Activated CD4-positive, alpha-beta T cell treated with anti-CD3 and anti-CD28 coated beads for 36 hours (primary cell): ENCODE data around the gene EVA1A. TPM values are rescaled to one million over a fixed set of nuclear protein-coding genes. Genes with fewer than 3 reads are reported as not detected.

Experiments
- ATAC-seq: fragments of 200-7000 bp; cut with Tn5 transposase; one replicate; pipeline ENCODE4 v1.10.0; 2021; ENCODE audit warnings: mild to moderate bottlenecking, moderate library complexity
- CTCF ChIA-PET: fragments of 350-600 bp; sonication (Branson Sonifier 250); formaldehyde crosslinking; loops from one replicate; lab custom pipeline; 2021; ENCODE audit warnings: antibody characterized with exemption; lab: Charles Lee
- POLR2A ChIA-PET: fragments of 350-600 bp; sonication (Branson Sonifier 250); formaldehyde crosslinking; loops from one replicate; lab custom pipeline; 2021; ENCODE audit warnings: antibody characterized with exemption, inconsistent platforms; lab: Charles Lee
- DNase-seq: peaks from one replicate; pipeline ENCODE4 v3.0.0-alpha.2; 2020
- H3K27ac Mint-ChIP-seq: one replicate; pipeline ENCODE4 v1.8.0; 2021; ENCODE audit warnings: mixed read lengths
- H3K27me3 Mint-ChIP-seq: one replicate; pipeline ENCODE4 v1.8.0; 2021; ENCODE audit warnings: mixed read lengths
- H3K36me3 Mint-ChIP-seq: one replicate; pipeline ENCODE4 v1.8.0; 2021; ENCODE audit warnings: low read depth, mixed read lengths
- H3K4me1 Mint-ChIP-seq: one replicate; pipeline ENCODE4 v1.8.0; 2021; ENCODE audit warnings: mixed read lengths
- H3K4me3 Mint-ChIP-seq: one replicate; pipeline ENCODE4 v1.8.0; 2021; ENCODE audit warnings: mild to moderate bottlenecking, moderate library complexity, mixed read lengths
- H3K9me3 Mint-ChIP-seq: one replicate; pipeline ENCODE4 v1.8.0; 2021; ENCODE audit warnings: low read depth, mixed read lengths
- intact Hi-C, 2 experiments: fragments of 100-400 bp; cut with DNase I in 1 of 2; cut with micrococcal nuclease in 1 of 2; formaldehyde crosslinking; loops; one replicate each; pipeline versions ENCODE4 v1.14.2 to v1.15.1; 2022 to 2024; cut with DNase I, micrococcal nuclease
- total RNA-seq, 2 experiments: library from RNA; stranded (reverse); gene quantifications; one replicate each; pipeline ENCODE4 v1.2.3, GENCODE V29; 2021

The EVA1A gene
- total RNA-seq, 2 experiments from 2014 or later = 0.11 TPM; not detected in 1

GRCh38 chr2:75466708-75467311, 93.9 kb downstream of the EVA1A start:
- Mint-ChIP-seq H3K27ac (no peak overlapping the region), H3K27me3 (peaks cover 14% of the 10 kb centered on the region), H3K4me3 (no peak overlapping the region), H3K36me3 (no peaks in the 10 kb centered on the region), H3K4me1 (no peaks in the 10 kb centered on the region), H3K9me3 (no peaks in the 10 kb centered on the region)
- ChIA-PET CTCF (interaction anchor here (0.5 to 2.7 kb wide), 9 partner anchors 9 to 514 kb away, joined by 3 to 7 read pairs (median 4); no protein-coding TSS in a partner anchor), POLR2A (no interaction called here)
- ATAC-seq (no peak), DNase-seq (peak; percentile 40)
- intact Hi-C loops = loop anchor here in 1 of 2 experiments (5.0 kb wide), 1 partner anchor 160 kb away; no protein-coding TSS in a partner anchor

- H3K27me3 Mint-ChIP-seq = peaks cover 18% of the 10 kb centered on the region
- H3K4me1 Mint-ChIP-seq = no peaks in the 10 kb centered on the region
- intact Hi-C loops = loop anchor here (1.0 to 5.0 kb wide), 2 partner anchors 162 to 163 kb away; no protein-coding TSS in a partner anchor
- H3K9me3 Mint-ChIP-seq = no peaks in the 10 kb centered on the region
- DNase-seq (no peak), ATAC-seq (no peak)
- no peak overlapping the region for H3K4me3 Mint-ChIP-seq
- no peak overlapping the region for H3K27ac Mint-ChIP-seq
- CTCF ChIA-PET = interaction anchor here (0.8 to 3.6 kb wide), 11 partner anchors 10 to 399 kb away, joined by 3 to 13 read pairs (median 5); no protein-coding TSS in a partner anchor
- POLR2A ChIA-PET = no interaction called here
- no peaks in the 10 kb centered on the region for H3K36me3 Mint-ChIP-seq
Observed at GRCh38 chr2:75465317-75465984, 95.3 kb downstream of the EVA1A start.

GRCh38 chr2:75464348-75464946, 96.3 kb downstream of the EVA1A start:
- no peaks in the 10 kb centered on the region for H3K36me3 Mint-ChIP-seq
- ChIA-PET POLR2A (no interaction called here), CTCF (interaction anchor here (0.6 to 3.6 kb wide), 5 partner anchors 12 to 147 kb away, joined by 3 to 13 read pairs (median 5); no protein-coding TSS in a partner anchor)
- no peaks in the 10 kb centered on the region for H3K9me3 Mint-ChIP-seq
- DNase-seq (no peak), ATAC-seq (no peak)
- no peak overlapping the region for H3K27ac Mint-ChIP-seq
- H3K27me3 Mint-ChIP-seq = peaks cover 23% of the 10 kb centered on the region
- intact Hi-C loops = loop anchor here (1.0 kb wide), 1 partner anchor 145 kb away; no protein-coding TSS in a partner anchor
- no peak overlapping the region for H3K4me3 Mint-ChIP-seq
- H3K4me1 Mint-ChIP-seq = no peaks in the 10 kb centered on the region

GRCh38 chr2:75462721-75463120, 98.0 kb downstream of the EVA1A start:
- H3K9me3 Mint-ChIP-seq = no peaks in the 10 kb centered on the region
- peaks cover 23% of the 10 kb centered on the region for H3K27me3 Mint-ChIP-seq
- POLR2A ChIA-PET = no interaction called here
- CTCF ChIA-PET = interaction anchor here (0.7 to 3.6 kb wide), 2 partner anchors 146 to 216 kb away, joined by 3 to 13 read pairs; no protein-coding TSS in a partner anchor
- ATAC-seq (no peak), DNase-seq (no peak)
- H3K4me1 Mint-ChIP-seq = no peaks in the 10 kb centered on the region
- H3K36me3 Mint-ChIP-seq = no peaks in the 10 kb centered on the region
- H3K27ac Mint-ChIP-seq = no peak overlapping the region
- H3K4me3 Mint-ChIP-seq = no peak overlapping the region
- intact Hi-C loops = no loop called here

GRCh38 chr2:75462206-75462605, 98.5 kb downstream of the EVA1A start:
- CTCF ChIA-PET = interaction anchor here (3.6 kb wide), 1 partner anchor 146 kb away, joined by 13 read pairs; no protein-coding TSS in a partner anchor
- POLR2A ChIA-PET = no interaction called here
- ATAC-seq (no peak), DNase-seq (no peak)
- Mint-ChIP-seq H3K4me3 (no peak overlapping the region), H3K27ac (no peak overlapping the region), H3K36me3 (no peaks in the 10 kb centered on the region), H3K9me3 (no peaks in the 10 kb centered on the region), H3K4me1 (no peaks in the 10 kb centered on the region), H3K27me3 (peaks cover 24% of the 10 kb centered on the region)
- intact Hi-C loops = no loop called here

- DNase-seq (no peak), ATAC-seq (no peak)
- POLR2A ChIA-PET = no interaction called here
- H3K27me3 Mint-ChIP-seq = peaks cover 24% of the 10 kb centered on the region
- intact Hi-C loops = no loop called here
- H3K9me3 Mint-ChIP-seq = no peaks in the 10 kb centered on the region
- no peak overlapping the region for H3K27ac Mint-ChIP-seq
- CTCF ChIA-PET = interaction anchor here (0.7 kb wide), 1 partner anchor 21 kb away, joined by 3 read pairs; no protein-coding TSS in a partner anchor
- H3K4me3 Mint-ChIP-seq = no peak overlapping the region
- H3K36me3 Mint-ChIP-seq = no peaks in the 10 kb centered on the region
- H3K4me1 Mint-ChIP-seq = no peaks in the 10 kb centered on the region
Observed at GRCh38 chr2:75460630-75461029, 100.1 kb downstream of the EVA1A start.

- DNase-seq = no peak
- intact Hi-C loops = no loop called here
- CTCF ChIA-PET = interaction anchor here (0.8 kb wide), 1 partner anchor 147 kb away, joined by 3 read pairs; no protein-coding TSS in a partner anchor
- POLR2A ChIA-PET = no interaction called here
- H3K9me3 Mint-ChIP-seq = no peaks in the 10 kb centered on the region
- no peaks in the 10 kb centered on the region for H3K4me1 Mint-ChIP-seq
- H3K27ac Mint-ChIP-seq = no peak overlapping the region
- no peak overlapping the region for H3K4me3 Mint-ChIP-seq
- H3K36me3 Mint-ChIP-seq = no peaks in the 10 kb centered on the region
- H3K27me3 Mint-ChIP-seq = peaks cover 24% of the 10 kb centered on the region
- ATAC-seq = no peak
Observed at GRCh38 chr2:75459565-75460310, 101.0 kb downstream of the EVA1A start.

GRCh38 chr2:75458201-75458600, 102.5 kb downstream of the EVA1A start:
- peaks cover 17% of the 10 kb centered on the region for H3K27me3 Mint-ChIP-seq
- POLR2A ChIA-PET = no interaction called here
- H3K27ac Mint-ChIP-seq = no peak overlapping the region
- DNase-seq (no peak), ATAC-seq (no peak)
- no peaks in the 10 kb centered on the region for H3K36me3 Mint-ChIP-seq
- no peaks in the 10 kb centered on the region for H3K9me3 Mint-ChIP-seq
- CTCF ChIA-PET = interaction anchor here (0.7 kb wide), 1 partner anchor 32 kb away, joined by 3 read pairs; no protein-coding TSS in a partner anchor
- no peaks in the 10 kb centered on the region for H3K4me1 Mint-ChIP-seq
- H3K4me3 Mint-ChIP-seq = no peak overlapping the region
- intact Hi-C loops = no loop called here

- no peaks in the 10 kb centered on the region for H3K4me1 Mint-ChIP-seq
Observed at GRCh38 chr2:75456825-75457224, 103.9 kb downstream of the EVA1A start.

GRCh38 chr2:75456111-75456510, 104.6 kb downstream of the EVA1A start:
- no peak for ATAC-seq
- Mint-ChIP-seq H3K27ac (no peak overlapping the region), H3K36me3 (no peaks in the 10 kb centered on the region), H3K4me1 (no peaks in the 10 kb centered on the region), H3K4me3 (no peak overlapping the region), H3K27me3 (peaks cover 12% of the 10 kb centered on the region), H3K9me3 (no peaks in the 10 kb centered on the region)
- POLR2A ChIA-PET = no interaction called here
- intact Hi-C loops = no loop called here
- DNase-seq = no peak
- CTCF ChIA-PET = no interaction called here

More at GRCh38 chr2:75456825-75457224, 103.9 kb downstream of the EVA1A start:
- Mint-ChIP-seq H3K4me3 (no peak overlapping the region), H3K27ac (no peak overlapping the region), H3K27me3 (peaks cover 16% of the 10 kb centered on the region), H3K36me3 (no peaks in the 10 kb centered on the region), H3K9me3 (no peaks in the 10 kb centered on the region)
- ChIA-PET POLR2A (no interaction called here), CTCF (no interaction called here)
- no peak for ATAC-seq
- intact Hi-C loops = no loop called here
- DNase-seq = no peak

- Mint-ChIP-seq H3K4me1 (no peaks in the 10 kb centered on the region), H3K36me3 (no peaks in the 10 kb centered on the region), H3K27ac (no peak overlapping the region), H3K9me3 (peaks cover 2% of the 10 kb centered on the region), H3K4me3 (no peak overlapping the region), H3K27me3 (peaks cover 4% of the 10 kb centered on the region)
- intact Hi-C loops = no loop called here
- POLR2A ChIA-PET = no interaction called here
- ATAC-seq = no peak
- CTCF ChIA-PET = no interaction called here
- DNase-seq = no peak
Observed at GRCh38 chr2:75454241-75454620, 106.5 kb downstream of the EVA1A start.
